ES-I3 (cell line): Measurements from ENCODE around the gene ST7L.
A peak's percentile ranks its signal among the peaks of the same experiment; 100 is the strongest.
"Not testable (repeated sequence)": the region's sequence is repeated elsewhere in the genome, so short reads cannot be mapped to it uniquely, and the experiment has no call there.

Experiments used
- H3K36me3 ChIP-seq: 2 replicates; pipeline ENCODE4 v1.6.1; 2013; ENCODE audit warnings: mild to moderate bottlenecking, low read length, control low read depth, moderate library complexity; ENCODE audit not compliant: insufficient read depth
- H3K4me1 ChIP-seq: 2 replicates; pipeline ENCODE4 v1.6.1; 2013; ENCODE audit warnings: mild to moderate bottlenecking, control low read depth, low read length; ENCODE audit not compliant: insufficient read depth
- H3K9ac ChIP-seq: 2 replicates; pipeline ENCODE4 v1.6.1; 2013; ENCODE audit warnings: low read depth, mild to moderate bottlenecking, low read length, moderate library complexity
- H3K9me3 ChIP-seq: 2 replicates; pipeline ENCODE4 v1.6.1; 2013; ENCODE audit warnings: mild to moderate bottlenecking, low read length, moderate library complexity; ENCODE audit not compliant: control insufficient read depth, insufficient read depth

ST7L gene, protein sequence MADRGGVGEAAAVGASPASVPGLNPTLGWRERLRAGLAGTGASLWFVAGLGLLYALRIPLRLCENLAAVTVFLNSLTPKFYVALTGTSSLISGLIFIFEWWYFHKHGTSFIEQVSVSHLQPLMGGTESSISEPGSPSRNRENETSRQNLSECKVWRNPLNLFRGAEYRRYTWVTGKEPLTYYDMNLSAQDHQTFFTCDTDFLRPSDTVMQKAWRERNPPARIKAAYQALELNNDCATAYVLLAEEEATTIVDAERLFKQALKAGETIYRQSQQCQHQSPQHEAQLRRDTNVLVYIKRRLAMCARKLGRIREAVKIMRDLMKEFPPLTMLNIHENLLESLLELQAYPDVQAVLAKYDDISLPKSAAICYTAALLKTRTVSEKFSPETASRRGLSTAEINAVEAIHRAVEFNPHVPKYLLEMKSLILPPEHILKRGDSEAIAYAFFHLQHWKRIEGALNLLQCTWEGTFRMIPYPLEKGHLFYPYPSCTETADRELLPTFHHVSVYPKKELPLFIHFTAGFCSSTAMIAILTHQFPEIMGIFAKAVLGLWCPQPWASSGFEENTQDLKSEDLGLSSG

DNA sequence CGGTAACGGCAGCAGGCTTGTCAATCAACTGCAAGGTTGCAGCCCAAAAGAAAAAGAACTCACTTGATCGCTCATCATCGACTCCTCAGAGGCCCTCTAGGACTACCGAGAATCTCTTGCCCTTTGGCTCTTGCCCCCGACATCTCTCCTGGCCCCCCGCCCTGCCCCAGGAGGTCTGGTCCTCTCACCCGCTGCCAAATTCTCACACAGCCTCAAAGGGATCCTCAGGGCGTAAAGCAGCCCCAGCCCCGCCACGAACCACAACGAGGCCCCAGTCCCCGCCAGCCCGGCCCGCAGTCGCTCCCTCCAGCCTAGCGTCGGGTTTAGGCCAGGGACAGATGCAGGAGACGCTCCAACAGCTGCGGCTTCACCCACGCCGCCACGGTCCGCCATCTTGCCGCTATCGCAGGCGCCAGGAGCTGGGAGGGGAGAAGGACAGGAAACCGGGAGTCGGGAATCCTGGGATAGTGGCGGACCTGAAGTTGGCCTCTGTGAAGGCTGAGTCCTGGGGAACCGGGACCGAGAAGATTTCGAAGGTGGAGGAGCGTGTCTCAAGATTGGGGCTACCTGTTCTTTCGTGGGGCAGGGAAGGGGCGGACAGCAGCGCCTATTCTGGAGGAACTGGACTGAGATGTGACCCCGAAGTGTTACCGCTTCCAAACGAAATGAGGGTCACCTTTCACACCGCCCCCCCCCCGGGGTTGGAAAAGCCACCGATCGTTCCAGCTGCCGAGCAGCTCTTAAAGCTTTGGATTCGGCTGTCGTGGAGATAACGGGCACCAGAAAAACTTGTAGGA, at the start of gene ST7L:
Gene ST7L, minus strand, starts transcription at position 421 of the 797 bp plus-strand sequence. Its CDS starts 28 bp downstream, at position 393.
- Histone ChIP-seq H3K36me3 (no peaks in the 10 kb centered on the region), H3K9me3 (no peaks in the 10 kb centered on the region)

DNA sequence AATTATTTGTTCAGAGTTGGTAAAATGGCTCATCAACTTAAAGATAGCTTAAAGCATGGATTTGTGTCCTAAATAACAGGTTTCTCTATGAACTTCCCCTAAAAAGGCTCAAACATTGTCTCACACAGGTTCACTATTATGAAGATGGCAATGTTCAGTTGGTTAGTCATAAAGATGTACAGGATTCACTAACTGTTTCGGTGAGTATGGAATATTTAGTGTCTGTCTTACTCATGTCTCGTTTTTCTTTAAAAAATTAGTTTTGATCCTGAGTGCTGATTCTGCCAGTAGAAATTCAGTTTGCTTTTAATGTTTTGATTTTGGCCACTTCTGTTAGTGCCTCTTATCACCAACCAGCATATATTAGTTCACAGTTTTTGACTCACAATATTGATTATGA, 48.0 kb upstream of the ST7L start:
- Histone ChIP-seq H3K9ac (no peak overlapping the region), H3K4me1 (peaks cover 11% of the 10 kb centered on the region), H3K36me3 (peaks cover 15% of the 10 kb centered on the region), H3K9me3 (no peaks in the 10 kb centered on the region)

More for the DNA sequence above, at the start of gene ST7L:
- peaks cover 5% of the 10 kb centered on the region; the same call in 1 of the 2 replicates for H3K4me1 ChIP-seq
- H3K9ac ChIP-seq = peak within 1 kb of the TSS; percentile 98

DNA sequence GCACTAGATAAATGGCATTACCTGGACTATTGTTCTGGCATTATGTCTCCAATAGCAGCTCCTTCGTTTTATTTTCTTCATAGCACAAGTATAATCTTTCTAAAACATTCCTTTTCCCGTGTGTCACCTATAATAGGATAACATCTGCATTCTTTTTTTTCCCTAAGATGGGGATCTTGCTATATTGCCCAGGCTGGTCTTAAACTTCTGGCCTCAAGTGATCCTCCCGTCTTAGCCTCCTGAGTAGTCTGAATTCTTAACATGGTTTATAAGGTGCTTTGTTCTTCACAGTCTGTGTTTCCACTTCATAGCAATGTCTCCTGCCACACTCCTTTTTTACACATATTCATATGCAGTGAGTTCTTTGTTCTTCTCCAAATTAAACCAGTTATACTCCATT, 46.9 kb upstream of the ST7L start:
- Histone ChIP-seq H3K9me3 (no peaks in the 10 kb centered on the region), H3K9ac (no peak overlapping the region), H3K4me1 (peaks cover under 1% of the 10 kb centered on the region; the same call in 1 of the 2 replicates), H3K36me3 (peaks cover 15% of the 10 kb centered on the region)

DNA sequence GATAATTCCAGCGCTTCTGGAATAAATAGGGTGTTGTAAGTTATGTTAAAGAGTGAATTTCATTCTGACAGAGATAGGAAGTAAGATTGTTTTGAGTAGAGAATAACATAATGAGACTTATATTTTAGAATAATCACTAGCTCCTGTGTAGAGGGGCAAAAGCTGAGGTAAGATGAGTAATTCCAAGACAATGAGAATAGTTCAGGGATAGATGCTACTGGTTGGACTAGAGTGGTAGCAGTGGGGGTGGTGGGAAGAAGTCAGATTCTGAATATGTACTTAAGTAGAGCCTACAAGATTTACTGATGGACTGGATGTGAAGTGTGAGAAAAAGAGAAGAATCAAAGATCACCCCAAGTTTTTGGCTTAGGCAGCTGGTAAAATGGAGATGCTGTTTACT, 32.3 kb upstream of the ST7L start:
- no peaks in the 10 kb centered on the region for H3K9me3 ChIP-seq
- H3K9ac ChIP-seq = no peak overlapping the region
- peaks cover 11% of the 10 kb centered on the region; the same call in 1 of the 2 replicates for H3K36me3 ChIP-seq
- no peaks in the 10 kb centered on the region for H3K4me1 ChIP-seq

DNA sequence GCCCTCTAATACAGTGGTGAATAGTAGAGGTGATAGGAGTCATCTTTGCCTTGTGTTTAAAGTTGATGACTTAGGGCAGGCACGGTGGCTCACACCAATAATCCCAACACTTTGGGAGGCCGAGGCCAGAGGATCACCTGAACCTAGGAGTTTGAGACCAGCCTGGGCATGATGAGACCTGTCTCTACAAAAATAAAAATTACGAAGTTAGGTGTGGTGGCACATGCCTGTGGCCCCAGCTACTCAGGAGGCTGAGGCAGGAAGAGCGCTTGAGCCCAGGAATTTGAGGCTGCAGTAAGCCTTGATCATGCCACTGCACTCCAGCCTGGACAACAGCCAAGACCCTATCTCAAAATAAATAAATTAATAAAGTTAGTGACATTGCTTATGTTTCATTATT, 27.3 kb upstream of the ST7L start:
- Histone ChIP-seq H3K9me3 (no peaks in the 10 kb centered on the region), H3K9ac (no peak overlapping the region), H3K4me1 (no peaks in the 10 kb centered on the region), H3K36me3 (peaks cover 8% of the 10 kb centered on the region)

DNA sequence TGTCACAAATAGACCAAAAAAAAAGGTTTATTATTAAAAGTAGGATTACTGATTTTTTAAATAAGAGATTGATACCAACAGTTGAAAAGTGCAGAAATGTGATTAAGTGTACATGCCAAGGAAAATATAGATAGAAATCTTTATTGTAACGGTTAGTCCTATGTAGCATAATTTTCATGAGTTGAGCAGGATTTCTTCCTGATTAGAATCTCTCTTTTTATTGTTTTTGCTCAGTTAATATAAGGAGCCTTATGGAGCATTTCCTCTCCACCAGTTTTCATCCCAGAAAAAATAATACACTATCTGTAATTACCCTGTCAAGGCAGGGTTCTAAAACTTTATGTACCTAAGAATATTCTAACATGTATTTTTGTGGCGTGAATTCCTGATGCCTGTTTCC, 24.1 kb upstream of the ST7L start:
- H3K4me1 ChIP-seq = no peaks in the 10 kb centered on the region
- H3K9me3 ChIP-seq = no peaks in the 10 kb centered on the region
- no peak overlapping the region for H3K9ac ChIP-seq
- no peaks in the 10 kb centered on the region; the same call in 1 of the 2 replicates for H3K36me3 ChIP-seq

DNA sequence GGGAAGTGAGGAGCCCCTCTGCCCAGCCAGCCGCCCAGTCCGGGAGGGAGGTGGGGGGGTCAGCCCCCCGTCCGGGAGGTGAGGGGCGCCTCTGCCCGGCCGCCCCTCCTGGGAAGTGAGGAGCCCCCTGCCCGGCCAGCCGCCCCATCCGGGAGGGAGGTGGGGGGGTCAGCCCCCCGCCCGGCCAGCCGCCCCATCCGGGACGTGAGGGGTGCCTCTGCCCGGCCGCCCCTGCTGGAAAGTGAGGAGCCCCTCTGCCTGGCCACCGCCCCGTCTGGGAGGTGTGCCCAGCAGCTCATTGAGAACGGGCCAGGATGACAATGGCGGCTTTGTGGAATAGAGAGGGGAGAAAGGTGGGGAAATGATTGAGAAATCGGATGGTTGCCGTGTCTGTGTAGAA, 21.5 kb upstream of the ST7L start:
- not testable (repeated sequence) for H3K9me3 ChIP-seq, H3K9ac ChIP-seq, H3K36me3 ChIP-seq, H3K4me1 ChIP-seq

DNA sequence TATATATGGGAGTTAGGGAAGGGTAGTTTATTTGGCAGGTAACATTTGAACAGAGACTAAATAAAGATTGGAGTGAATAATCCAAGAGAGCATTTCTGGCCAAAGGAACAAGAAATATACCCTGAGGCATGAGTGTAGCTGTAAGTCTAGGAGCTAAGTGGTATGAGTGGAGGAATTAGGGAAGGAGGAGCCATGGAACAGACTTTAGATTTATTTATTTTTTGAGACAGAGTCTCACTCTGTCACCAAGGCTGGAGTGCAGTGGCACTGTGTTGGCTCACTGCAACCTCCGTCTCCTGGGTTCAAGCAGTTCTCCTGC, 19.1 kb upstream of the ST7L start:
- Histone ChIP-seq H3K36me3 (no peaks in the 10 kb centered on the region), H3K9ac (no peak overlapping the region), H3K9me3 (no peaks in the 10 kb centered on the region), H3K4me1 (no peaks in the 10 kb centered on the region)

DNA sequence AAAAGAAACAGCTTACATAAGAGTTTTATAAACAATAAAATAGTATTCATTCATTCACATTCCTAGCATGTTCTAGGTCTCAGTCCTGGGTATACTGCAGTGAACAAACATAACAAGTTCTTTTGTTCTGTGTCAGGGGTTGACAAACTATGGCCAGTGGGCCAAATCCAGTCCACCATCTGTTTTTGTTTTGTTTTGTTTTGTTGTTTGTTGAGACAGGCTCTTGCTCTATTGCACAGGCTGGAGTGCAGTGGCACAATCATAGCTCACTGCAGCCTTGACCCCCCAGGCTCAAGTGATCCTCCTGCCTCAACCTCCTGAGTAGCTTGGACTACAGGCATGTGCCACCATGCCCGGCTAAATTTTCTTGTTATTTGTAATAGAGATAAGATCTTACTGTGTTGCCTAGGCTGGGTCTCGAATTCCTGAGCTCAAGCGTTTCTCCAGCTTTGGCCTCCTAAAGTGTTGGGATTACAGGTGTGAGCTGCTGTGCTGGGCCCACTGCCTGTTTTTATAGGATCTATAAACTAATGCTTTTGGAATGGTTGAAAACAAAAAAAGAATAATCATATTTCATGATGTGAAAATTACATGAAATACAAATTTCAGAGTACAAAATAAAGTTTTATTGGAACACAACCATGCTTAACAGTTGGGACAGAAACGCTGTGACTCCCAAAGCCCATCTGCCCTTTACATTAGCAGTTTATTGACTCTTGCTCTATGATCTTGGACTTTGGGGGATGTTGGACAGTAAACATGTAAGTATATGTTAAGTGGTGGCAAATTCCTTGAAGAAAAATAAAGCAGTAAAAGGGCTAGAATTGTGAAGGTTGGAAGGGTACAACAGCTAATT, 18.5 kb upstream of the ST7L start:
- Histone ChIP-seq H3K9me3 (no peaks in the 10 kb centered on the region), H3K9ac (no peak overlapping the region), H3K4me1 (no peaks in the 10 kb centered on the region), H3K36me3 (no peaks in the 10 kb centered on the region)

DNA sequence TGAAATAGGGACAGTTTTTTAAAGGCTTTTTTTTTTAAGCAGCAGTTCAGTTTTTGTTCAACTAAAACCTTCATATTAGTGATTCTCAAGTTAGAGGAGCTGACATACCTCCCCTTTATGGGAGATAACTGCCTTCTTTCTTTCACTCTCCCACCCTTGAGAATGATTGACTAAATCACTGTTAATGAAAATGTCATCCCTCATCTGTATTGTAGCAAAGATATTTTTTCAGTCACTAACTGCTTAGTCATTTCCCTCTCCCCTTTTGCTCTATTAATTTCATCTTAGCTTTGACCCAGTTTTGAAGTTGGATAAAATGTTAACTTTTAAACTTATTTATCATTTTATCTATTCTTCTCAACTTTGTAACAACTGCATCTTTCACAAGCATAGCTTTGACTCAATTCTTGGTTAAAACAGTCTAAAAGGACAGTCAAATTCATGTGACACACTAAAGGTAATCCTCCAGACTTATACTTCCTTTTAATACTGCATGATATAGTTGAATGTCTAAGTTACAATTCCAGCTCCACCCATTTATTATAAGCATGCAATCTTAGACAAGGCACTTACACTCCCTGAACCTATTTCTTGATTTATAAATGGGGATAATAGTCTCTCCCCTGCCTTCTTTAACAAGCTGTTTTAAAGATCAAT, 17.8 kb upstream of the ST7L start:
- H3K9me3 ChIP-seq = no peaks in the 10 kb centered on the region

DNA sequence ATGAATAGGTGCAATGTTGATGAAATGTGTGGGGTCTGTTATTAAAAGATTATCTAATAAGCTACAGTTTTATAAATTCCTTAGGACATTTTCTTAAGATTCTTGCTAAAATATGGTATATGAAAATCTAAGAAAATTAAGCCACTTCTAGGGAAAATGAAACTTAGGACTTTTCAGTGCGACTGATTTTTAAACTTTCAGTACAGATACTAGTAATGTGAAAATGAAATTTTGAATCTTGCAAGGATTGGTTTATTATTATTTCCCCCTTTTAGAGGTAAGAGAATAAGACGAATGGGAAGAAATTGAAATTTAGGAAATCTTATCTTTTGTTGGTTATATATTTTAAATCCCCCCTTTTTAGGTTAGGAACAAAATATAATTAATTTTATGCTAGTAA, 17.1 kb upstream of the ST7L start:
- H3K36me3 ChIP-seq = no peaks in the 10 kb centered on the region
- no peaks in the 10 kb centered on the region for H3K4me1 ChIP-seq
- H3K9me3 ChIP-seq = no peaks in the 10 kb centered on the region
- no peak overlapping the region for H3K9ac ChIP-seq

More for the DNA sequence above, 17.8 kb upstream of the ST7L start:
- Histone ChIP-seq H3K4me1 (no peaks in the 10 kb centered on the region), H3K36me3 (no peaks in the 10 kb centered on the region), H3K9ac (no peak overlapping the region)

DNA sequence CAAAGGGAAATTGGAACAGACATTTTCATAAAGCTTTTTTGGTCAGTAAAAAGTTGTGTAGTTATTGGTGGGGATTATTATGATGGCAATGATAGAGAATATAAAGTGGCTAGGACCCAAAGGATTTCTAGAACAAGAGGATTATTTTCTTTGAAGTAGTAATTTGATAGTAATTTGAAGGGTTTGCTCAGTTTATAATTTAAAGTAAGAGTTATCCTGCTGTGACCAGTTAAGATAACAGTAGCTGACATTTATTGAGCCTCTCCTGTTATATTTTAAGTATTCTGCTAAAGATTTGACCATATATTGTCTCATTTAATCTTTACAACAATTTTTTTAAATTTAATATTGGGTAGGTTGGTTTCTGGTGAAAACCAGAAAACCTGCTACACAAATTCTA, 15.4 kb upstream of the ST7L start:
- Histone ChIP-seq H3K9me3 (no peaks in the 10 kb centered on the region), H3K9ac (no peak overlapping the region), H3K4me1 (no peaks in the 10 kb centered on the region), H3K36me3 (no peaks in the 10 kb centered on the region)

DNA sequence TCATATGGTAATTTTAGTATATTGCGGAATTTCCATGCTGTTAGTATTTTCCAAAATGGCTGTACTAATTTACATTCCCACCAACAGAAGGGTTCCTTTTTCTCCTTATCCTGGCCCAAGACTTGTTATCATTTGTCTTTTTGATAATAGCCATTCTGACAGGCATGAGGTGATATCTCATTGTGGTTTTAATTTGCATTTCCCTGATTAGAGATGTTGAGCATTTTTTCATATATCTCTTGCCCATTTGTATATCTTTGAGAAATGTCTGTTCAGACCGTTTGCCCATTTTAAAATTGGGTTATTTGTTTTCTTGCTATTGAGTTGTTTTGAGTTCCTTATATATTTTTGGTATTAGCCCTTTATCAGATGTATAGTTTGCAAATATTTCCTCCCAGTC, 14.7 kb upstream of the ST7L start:
- Histone ChIP-seq H3K9ac (no peak overlapping the region), H3K4me1 (no peaks in the 10 kb centered on the region), H3K36me3 (no peaks in the 10 kb centered on the region)

DNA sequence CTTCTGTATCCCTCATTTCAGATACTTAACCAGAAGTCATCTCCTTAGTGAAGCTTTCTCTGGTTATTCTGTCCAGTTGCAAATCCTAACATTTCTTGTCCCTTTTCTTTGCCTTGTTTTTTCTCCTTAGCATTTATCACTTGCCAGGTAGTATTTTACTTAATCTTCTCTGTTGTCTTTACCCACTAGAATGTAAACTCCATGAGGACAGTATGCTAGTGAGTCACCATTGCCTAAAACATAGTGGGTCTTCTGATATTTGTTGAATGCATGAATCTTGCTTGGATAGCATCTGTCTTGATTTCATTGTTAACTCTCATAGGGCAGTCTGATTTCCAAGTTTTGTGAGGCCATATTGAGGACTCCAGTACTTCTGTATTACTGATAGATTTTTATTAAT, 10.3 kb upstream of the ST7L start:
- Histone ChIP-seq H3K9me3 (no peaks in the 10 kb centered on the region), H3K4me1 (no peaks in the 10 kb centered on the region), H3K36me3 (no peaks in the 10 kb centered on the region), H3K9ac (no peak overlapping the region)

More for the DNA sequence above, 14.7 kb upstream of the ST7L start:
- no peaks in the 10 kb centered on the region for H3K9me3 ChIP-seq
